Measurements from ENCODE around the gene PFAS.

Gene PFAS

DNA sequence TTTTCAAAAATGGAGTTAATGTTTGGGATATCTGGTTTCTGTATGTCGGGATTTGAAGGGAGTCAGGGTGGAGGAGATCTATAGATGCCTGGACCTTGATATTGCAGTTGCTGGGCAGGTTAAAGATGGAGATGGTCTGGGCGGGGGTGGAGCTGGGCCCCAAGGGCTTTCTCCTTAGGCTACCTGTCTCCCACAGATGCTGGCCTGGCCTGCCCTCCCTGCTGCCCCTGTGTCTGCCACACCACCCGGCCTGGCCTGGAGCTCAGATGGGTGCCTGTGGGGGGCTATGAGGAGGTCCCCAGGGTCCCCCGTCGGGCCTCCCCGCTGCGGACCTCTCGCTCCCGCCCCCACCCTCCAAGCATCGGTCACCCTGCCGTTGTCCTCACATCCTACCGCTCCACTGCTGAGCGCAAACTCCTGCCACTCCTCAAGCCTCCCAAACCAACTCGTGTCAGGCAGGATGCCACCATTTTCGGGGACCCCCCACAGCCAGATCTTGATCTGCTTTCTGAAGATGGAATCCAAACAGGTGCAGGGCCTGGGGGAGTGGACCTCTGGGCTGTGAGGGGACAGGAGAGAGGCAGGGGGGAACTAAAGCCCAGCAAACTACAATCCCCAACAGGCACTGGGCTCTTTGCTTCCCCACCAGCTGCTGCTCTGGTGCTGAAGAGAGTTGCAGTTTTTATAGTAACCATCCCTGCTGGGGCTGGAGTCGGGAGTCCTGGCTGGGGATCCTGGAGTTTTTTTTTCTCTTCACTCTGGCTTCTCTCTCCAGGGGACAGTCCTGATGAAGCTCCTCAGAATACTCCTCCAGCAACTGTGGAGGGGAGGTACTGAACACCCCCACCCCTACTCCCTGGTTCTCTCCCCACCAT, 63.9 kb downstream of the PFAS start:
- no peak for FAIRE-seq

DNA sequence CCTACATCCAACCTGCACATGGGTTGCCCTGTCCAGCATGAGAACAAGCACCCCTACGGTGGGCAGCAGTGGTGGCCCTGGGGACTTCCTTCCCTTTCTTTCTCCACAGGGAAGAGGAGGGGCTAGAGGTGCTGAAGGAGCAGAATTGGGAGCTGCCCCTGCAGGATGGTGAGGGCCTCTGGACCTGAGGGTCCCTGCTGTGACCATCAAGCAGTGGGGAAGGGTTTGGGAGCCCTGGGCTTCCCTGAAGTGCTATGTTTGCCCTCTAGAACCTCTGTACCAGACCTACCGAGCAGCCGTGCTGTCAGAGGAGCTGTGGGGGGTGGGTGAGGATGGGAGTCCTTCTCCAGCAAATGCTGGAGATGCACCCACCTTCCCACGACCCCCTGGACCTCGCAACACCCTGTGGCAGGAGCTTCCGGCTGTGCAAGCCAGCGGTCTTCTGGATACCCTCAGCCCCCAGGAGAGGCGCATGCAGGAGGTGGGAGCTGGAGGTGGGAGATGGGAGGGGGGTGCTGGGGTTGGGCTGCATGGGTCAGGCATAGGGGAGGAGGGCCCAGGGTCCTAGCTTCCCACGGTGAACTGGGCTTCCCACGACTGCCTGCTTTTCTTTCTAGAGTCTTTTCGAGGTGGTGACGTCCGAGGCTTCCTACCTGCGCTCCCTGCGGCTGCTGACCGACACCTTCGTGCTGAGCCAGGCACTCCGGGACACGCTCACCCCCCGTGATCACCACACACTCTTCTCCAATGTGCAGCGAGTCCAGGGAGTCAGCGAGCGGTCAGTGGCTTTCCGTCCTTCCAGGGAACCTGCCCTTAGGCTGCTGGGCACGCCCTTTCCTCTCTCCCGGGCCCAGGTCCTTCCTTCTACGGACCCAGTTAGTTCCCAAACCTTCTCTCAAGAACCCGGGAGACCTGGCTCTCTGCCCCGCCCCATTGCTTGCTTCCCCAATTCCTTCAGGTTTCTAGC, 66.0 kb downstream of the PFAS start:
- no peak for FAIRE-seq

DNA sequence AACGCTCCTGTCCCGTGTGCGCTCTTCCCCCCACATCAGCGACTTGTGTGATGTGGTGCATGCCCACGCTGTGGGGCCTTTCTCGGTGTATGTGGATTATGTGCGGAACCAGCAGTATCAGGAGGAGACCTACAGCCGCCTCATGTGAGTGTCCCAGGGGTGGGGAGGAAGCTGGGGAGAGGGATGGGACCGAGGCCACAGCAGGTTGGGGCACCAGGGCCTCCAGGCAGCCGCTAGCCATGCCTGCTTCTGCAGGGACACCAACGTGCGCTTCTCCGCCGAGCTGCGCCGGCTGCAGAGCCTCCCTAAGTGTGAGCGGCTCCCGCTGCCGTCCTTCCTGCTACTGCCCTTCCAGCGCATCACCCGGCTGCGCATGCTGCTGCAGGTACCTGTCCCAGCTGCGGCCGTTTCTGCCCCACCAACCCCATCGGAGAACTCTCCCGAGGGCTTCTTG, 66.7 kb downstream of the PFAS start:
- FAIRE-seq = no peak

DNA sequence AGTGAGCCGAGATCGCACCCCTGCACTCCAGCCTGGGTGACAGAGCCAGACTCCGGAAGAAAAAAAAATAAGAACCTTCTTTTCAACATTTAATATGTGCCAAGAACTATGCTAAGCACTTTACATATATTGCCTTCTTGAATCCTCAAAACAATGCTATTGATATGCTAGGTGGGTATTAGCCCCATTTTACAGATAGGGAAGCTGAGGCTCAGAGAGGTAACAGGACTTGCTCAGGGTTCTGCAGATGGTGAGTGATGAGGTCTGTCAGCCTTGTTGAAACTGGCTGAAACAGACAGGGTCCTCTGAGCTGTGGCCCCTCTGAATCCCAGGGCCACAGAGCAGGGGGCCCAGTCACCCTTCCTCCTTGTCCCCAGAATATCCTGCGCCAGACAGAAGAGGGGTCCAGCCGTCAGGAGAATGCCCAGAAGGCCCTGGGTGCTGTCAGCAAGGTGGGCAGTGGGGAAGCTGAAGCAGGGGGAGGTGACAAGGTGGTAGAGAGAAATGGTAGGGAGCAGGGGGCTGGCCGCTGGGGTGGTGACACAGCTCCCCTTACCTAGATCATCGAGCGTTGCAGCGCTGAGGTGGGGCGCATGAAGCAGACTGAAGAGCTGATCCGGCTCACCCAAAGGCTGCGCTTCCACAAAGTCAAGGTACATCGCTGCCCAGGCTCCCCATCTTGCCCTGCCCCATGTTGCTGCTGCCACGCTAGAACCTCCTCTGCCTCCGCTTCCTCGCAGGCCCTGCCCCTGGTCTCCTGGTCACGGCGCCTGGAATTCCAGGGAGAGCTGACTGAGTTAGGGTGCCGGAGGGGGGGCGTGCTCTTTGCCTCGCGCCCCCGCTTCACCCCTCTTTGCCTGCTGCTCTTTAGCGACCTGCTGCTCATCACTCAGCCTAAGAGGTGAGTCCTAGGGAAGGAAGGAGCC, 69.2 kb downstream of the PFAS start:
- FAIRE-seq = no peak
